GM23248 (cell line): ENCODE data around the gene RHPN2.

Source experiments
- EZH2 ChIP-seq: fragments of 200-600 bp; sonication (generic); IDR thresholded peaks from 2 replicates; pipeline ENCODE4 v1.6.1; 2018; ENCODE audit warnings: antibody characterized with exemption, mild to moderate bottlenecking; ENCODE audit not compliant: insufficient read depth, poor library complexity, severe bottlenecking
- EZH2phosphoT487 ChIP-seq: fragments of 200-600 bp; sonication (generic); IDR thresholded peaks from 2 replicates; pipeline ENCODE4 v1.6.1; 2018; ENCODE audit warnings: antibody characterized with exemption, moderate library complexity, mild to moderate bottlenecking, low read depth; ENCODE audit not compliant: insufficient read depth

DNA sequence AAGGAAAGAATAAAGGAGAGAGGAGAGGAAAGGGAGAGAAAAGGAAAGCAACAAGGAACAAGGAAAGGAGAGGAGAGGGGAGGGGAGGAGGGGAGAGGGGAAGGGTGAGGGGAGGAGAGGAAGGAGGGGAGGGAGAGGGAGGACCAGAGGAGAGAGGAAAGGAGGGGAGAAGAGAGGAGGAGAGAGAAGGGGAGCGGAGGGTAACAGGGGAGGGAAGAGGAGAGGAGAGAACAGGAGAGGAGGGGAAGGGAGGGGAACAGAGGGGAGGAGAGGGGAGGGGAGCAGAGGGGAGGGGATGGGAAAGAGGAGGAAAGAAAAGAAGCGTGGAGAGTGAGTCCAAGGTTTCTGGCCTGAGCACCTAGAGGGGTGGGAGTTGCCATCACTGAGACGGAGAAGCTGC lies 66.0 kb downstream of the RHPN2 start:
- TF ChIP-seq EZH2phosphoT487, result no peak
- TF ChIP-seq EZH2, result no peak
